ENCODE results near the gene C5AR2.

Gene C5AR2

GRCh38 chr19:47316513-47316912, 15.5 kb upstream of the C5AR2 start:
- Histone ChIP-seq H2AFZ (ENCODE audit: low read length) (no peak overlapping the region), H3K4me3 (ENCODE audit: low read length in 2 of 2) (no peak overlapping the region), H3K18ac (ENCODE audit: low read length) (no peak overlapping the region), H2BK12ac (ENCODE audit: low read length) (no peak overlapping the region), H3K4me2 (ENCODE audit: insufficient read depth, low read length, poor library complexity, severe bottlenecking) (no peak overlapping the region), H3K27me3 (ENCODE audit: control insufficient read depth in 3 of 3, insufficient read depth in 3 of 3, low read depth in 1 of 3, low read length in 3 of 3) (no peaks in the 10 kb centered on the region), H2BK15ac (ENCODE audit: low read length) (no peak overlapping the region), H3K14ac (ENCODE audit: low read length) (no peak overlapping the region), H3K9ac (ENCODE audit: low read depth, low read length, poor library complexity) (no peak overlapping the region), H3K4me1 (ENCODE audit: control insufficient read depth in 2 of 2, insufficient read depth in 1 of 2, low read depth in 1 of 2, low read length in 2 of 2) (no peaks in the 10 kb centered on the region), H3K79me1 (ENCODE audit: low read depth, low read length) (no peaks in the 10 kb centered on the region), H3K9me3 (replicated peaks in 1 of 2; ENCODE audit: control insufficient read depth in 2 of 2, insufficient read depth in 1 of 2, low read depth in 1 of 2, low read length in 2 of 2) (no peaks in the 10 kb centered on the region), H3K27ac (replicated peaks; ENCODE audit: low read length) (no peak overlapping the region), H2BK5ac (ENCODE audit: low read length) (no peak overlapping the region), H3K23ac (ENCODE audit: low read depth, low read length, poor library complexity) (no peak overlapping the region), H3K4ac (ENCODE audit: low read length) (no peak overlapping the region), H2BK120ac (ENCODE audit: low read depth, low read length) (no peak overlapping the region), H2AK5ac (ENCODE audit: low read depth, low read length) (no peak overlapping the region), H4K91ac (ENCODE audit: low read depth, low read length, poor library complexity) (no peak overlapping the region), H3K36me3 (replicated peaks in 1 of 2; ENCODE audit: control insufficient read depth in 2 of 2, insufficient read depth in 2 of 2, low read length in 2 of 2) (no peaks in the 10 kb centered on the region), H4K8ac (ENCODE audit: low read depth, low read length) (no peak overlapping the region)
- no CpG with 5 or more reads among the region's 4 CpGs for WGBS, 2 donors (ENCODE audit: extremely low coverage in 2 of 2, insufficient read length in 2 of 2, insufficient replicate concordance in 1 of 2)
- no peak for DNase-seq (ENCODE audit: low spot score)

- no peaks in the 10 kb centered on the region for H3K4me1 ChIP-seq (ENCODE audit: control insufficient read depth in 2 of 2, insufficient read depth in 1 of 2, low read depth in 1 of 2, low read length in 2 of 2)
- H3K14ac ChIP-seq (ENCODE audit: low read length) = peak overlapping the region; percentile 82
- H3K27ac ChIP-seq (replicated peaks; ENCODE audit: low read length) = no peak overlapping the region
- peak overlapping the region; percentile 58 for H2BK15ac ChIP-seq (ENCODE audit: low read length)
- no peak overlapping the region for H2BK12ac ChIP-seq (ENCODE audit: low read length)
- peak overlapping the region in 1 of 2 donors; percentile 3 for H3K4me3 ChIP-seq (ENCODE audit: low read length in 2 of 2)
- H3K23ac ChIP-seq (ENCODE audit: low read depth, low read length, poor library complexity) = peak overlapping the region; percentile 8
- H3K9ac ChIP-seq (ENCODE audit: low read depth, low read length, poor library complexity) = peak overlapping the region; percentile 78
- no peak overlapping the region for H3K4ac ChIP-seq (ENCODE audit: low read length)
- no peaks in the 10 kb centered on the region for H3K79me1 ChIP-seq (ENCODE audit: low read depth, low read length)
- no peak overlapping the region for H2AK5ac ChIP-seq (ENCODE audit: low read depth, low read length)
- H2BK120ac ChIP-seq (ENCODE audit: low read depth, low read length) = no peak overlapping the region
- H3K4me2 ChIP-seq (ENCODE audit: insufficient read depth, low read length, poor library complexity, severe bottlenecking) = no peak overlapping the region
- H2AFZ ChIP-seq (ENCODE audit: low read length) = no peak overlapping the region
- H3K27me3 ChIP-seq (ENCODE audit: control insufficient read depth in 3 of 3, insufficient read depth in 3 of 3, low read depth in 1 of 3, low read length in 3 of 3) = peaks cover 0 to 8% (median 0%) of the 10 kb centered on the region in 3 experiments
- peak overlapping the region; percentile 48 for H4K8ac ChIP-seq (ENCODE audit: low read depth, low read length)
- no CpG with 5 or more reads among the region's 46 CpGs for WGBS, 2 donors (ENCODE audit: extremely low coverage in 2 of 2, insufficient read length in 2 of 2, insufficient replicate concordance in 1 of 2)
- H4K91ac ChIP-seq (ENCODE audit: low read depth, low read length, poor library complexity) = peak overlapping the region; percentile 92
- peak overlapping the region; percentile 57 for H3K18ac ChIP-seq (ENCODE audit: low read length)
- no peaks in the 10 kb centered on the region for H3K9me3 ChIP-seq (replicated peaks in 1 of 2; ENCODE audit: control insufficient read depth in 2 of 2, insufficient read depth in 1 of 2, low read depth in 1 of 2, low read length in 2 of 2)
- no peak for DNase-seq (ENCODE audit: low spot score)
- no peaks in the 10 kb centered on the region for H3K36me3 ChIP-seq (replicated peaks in 1 of 2; ENCODE audit: control insufficient read depth in 2 of 2, insufficient read depth in 2 of 2, low read length in 2 of 2)
- peak overlapping the region; percentile 39 for H2BK5ac ChIP-seq (ENCODE audit: low read length)
Observed at GRCh38 chr19:47319923-47320871, 11.8 kb upstream of the C5AR2 start.

- H2BK12ac ChIP-seq (ENCODE audit: low read length) = no peak overlapping the region
- no peak overlapping the region for H2AFZ ChIP-seq (ENCODE audit: low read length)
- DNase-seq (ENCODE audit: low spot score) = no peak
- no peak overlapping the region for H2BK15ac ChIP-seq (ENCODE audit: low read length)
- H3K9ac ChIP-seq (ENCODE audit: low read depth, low read length, poor library complexity) = no peak overlapping the region
- H3K18ac ChIP-seq (ENCODE audit: low read length) = no peak overlapping the region
- no peaks in the 10 kb centered on the region for H3K9me3 ChIP-seq (replicated peaks in 1 of 2; ENCODE audit: control insufficient read depth in 2 of 2, insufficient read depth in 1 of 2, low read depth in 1 of 2, low read length in 2 of 2)
- H2AK5ac ChIP-seq (ENCODE audit: low read depth, low read length) = no peak overlapping the region
- no peak overlapping the region for H3K4me3 ChIP-seq (ENCODE audit: low read length in 2 of 2)
- no peak overlapping the region for H3K14ac ChIP-seq (ENCODE audit: low read length)
- no peak overlapping the region for H4K8ac ChIP-seq (ENCODE audit: low read depth, low read length)
- no peak overlapping the region for H2BK120ac ChIP-seq (ENCODE audit: low read depth, low read length)
- no peak overlapping the region for H3K27ac ChIP-seq (replicated peaks; ENCODE audit: low read length)
- H3K23ac ChIP-seq (ENCODE audit: low read depth, low read length, poor library complexity) = no peak overlapping the region
- H3K4me1 ChIP-seq (ENCODE audit: control insufficient read depth in 2 of 2, insufficient read depth in 1 of 2, low read depth in 1 of 2, low read length in 2 of 2) = no peaks in the 10 kb centered on the region
- no peaks in the 10 kb centered on the region for H3K36me3 ChIP-seq (replicated peaks in 1 of 2; ENCODE audit: control insufficient read depth in 2 of 2, insufficient read depth in 2 of 2, low read length in 2 of 2)
- H4K91ac ChIP-seq (ENCODE audit: low read depth, low read length, poor library complexity) = no peak overlapping the region
- H3K27me3 ChIP-seq (ENCODE audit: control insufficient read depth in 3 of 3, insufficient read depth in 3 of 3, low read depth in 1 of 3, low read length in 3 of 3) = peaks cover 0 to 10% (median 0%) of the 10 kb centered on the region in 3 experiments
- H2BK5ac ChIP-seq (ENCODE audit: low read length) = no peak overlapping the region
- H3K79me1 ChIP-seq (ENCODE audit: low read depth, low read length) = no peaks in the 10 kb centered on the region
- no peak overlapping the region for H3K4me2 ChIP-seq (ENCODE audit: insufficient read depth, low read length, poor library complexity, severe bottlenecking)
- no peak overlapping the region for H3K4ac ChIP-seq (ENCODE audit: low read length)
- WGBS, 2 donors (ENCODE audit: extremely low coverage in 2 of 2, insufficient read length in 2 of 2, insufficient replicate concordance in 1 of 2) = no CpG with 5 or more reads among the region's 1 CpG
Observed at GRCh38 chr19:47321630-47322029, 10.3 kb upstream of the C5AR2 start.

GRCh38 chr19:47322058-47322457, 9.9 kb upstream of the C5AR2 start:
- no peak overlapping the region for H3K9ac ChIP-seq (ENCODE audit: low read depth, low read length, poor library complexity)
- H3K14ac ChIP-seq (ENCODE audit: low read length) = no peak overlapping the region
- H3K36me3 ChIP-seq (replicated peaks in 1 of 2; ENCODE audit: control insufficient read depth in 2 of 2, insufficient read depth in 2 of 2, low read length in 2 of 2) = no peaks in the 10 kb centered on the region
- H2AK5ac ChIP-seq (ENCODE audit: low read depth, low read length) = no peak overlapping the region
- no peaks in the 10 kb centered on the region for H3K79me1 ChIP-seq (ENCODE audit: low read depth, low read length)
- no peak overlapping the region for H2BK120ac ChIP-seq (ENCODE audit: low read depth, low read length)
- H3K27me3 ChIP-seq (ENCODE audit: control insufficient read depth in 3 of 3, insufficient read depth in 3 of 3, low read depth in 1 of 3, low read length in 3 of 3) = peaks cover 0 to 10% (median 0%) of the 10 kb centered on the region in 3 experiments
- no peak overlapping the region for H4K8ac ChIP-seq (ENCODE audit: low read depth, low read length)
- H2BK15ac ChIP-seq (ENCODE audit: low read length) = no peak overlapping the region
- no peak overlapping the region for H2AFZ ChIP-seq (ENCODE audit: low read length)
- H3K4me3 ChIP-seq (ENCODE audit: low read length in 2 of 2) = no peak overlapping the region
- no peak overlapping the region for H4K91ac ChIP-seq (ENCODE audit: low read depth, low read length, poor library complexity)
- 100% methylated on average over 1 of the region's 2 CpGs; no CpG with 5 or more reads in 1 of the 2 donors for WGBS, 2 donors (ENCODE audit: extremely low coverage in 2 of 2, insufficient read length in 2 of 2, insufficient replicate concordance in 1 of 2)
- no peak overlapping the region for H3K18ac ChIP-seq (ENCODE audit: low read length)
- no peaks in the 10 kb centered on the region for H3K9me3 ChIP-seq (replicated peaks in 1 of 2; ENCODE audit: control insufficient read depth in 2 of 2, insufficient read depth in 1 of 2, low read depth in 1 of 2, low read length in 2 of 2)
- DNase-seq (ENCODE audit: low spot score) = no peak
- no peaks in the 10 kb centered on the region for H3K4me1 ChIP-seq (ENCODE audit: control insufficient read depth in 2 of 2, insufficient read depth in 1 of 2, low read depth in 1 of 2, low read length in 2 of 2)
- no peak overlapping the region for H3K4me2 ChIP-seq (ENCODE audit: insufficient read depth, low read length, poor library complexity, severe bottlenecking)
- H2BK5ac ChIP-seq (ENCODE audit: low read length) = no peak overlapping the region
- no peak overlapping the region for H2BK12ac ChIP-seq (ENCODE audit: low read length)
- no peak overlapping the region for H3K23ac ChIP-seq (ENCODE audit: low read depth, low read length, poor library complexity)
- no peak overlapping the region for H3K27ac ChIP-seq (replicated peaks; ENCODE audit: low read length)
- no peak overlapping the region for H3K4ac ChIP-seq (ENCODE audit: low read length)

Data from neuronal stem cell (in vitro differentiated cells).